ENCODE data around the gene NPL. TPM values are rescaled to one million over a fixed set of nuclear protein-coding genes. Genes with fewer than 3 reads are reported as not detected.

NPL gene
- polyA plus RNA-seq, 1 donor, result 9.0 TPM

DNA sequence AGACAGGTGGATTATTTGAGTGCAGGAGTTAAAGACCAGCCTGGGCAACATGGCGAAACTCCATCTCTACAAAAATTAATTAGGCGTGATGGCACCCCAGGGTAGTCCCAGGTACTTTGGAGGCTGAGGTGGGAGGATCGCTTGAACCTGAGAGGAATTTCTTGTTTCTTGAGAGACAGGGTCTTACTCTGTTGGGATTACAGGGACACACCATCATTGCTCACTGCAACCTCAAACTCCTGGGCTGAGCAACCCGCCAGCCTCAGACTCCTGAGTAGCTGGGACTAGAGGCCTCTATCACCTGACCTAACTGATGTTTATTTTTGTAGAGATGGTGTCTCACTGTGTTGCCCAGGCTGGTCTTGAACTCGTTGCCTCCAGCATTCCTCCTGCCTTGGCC lies 74.4 kb downstream of the NPL start:
- DNase-seq, result no peak

DNA sequence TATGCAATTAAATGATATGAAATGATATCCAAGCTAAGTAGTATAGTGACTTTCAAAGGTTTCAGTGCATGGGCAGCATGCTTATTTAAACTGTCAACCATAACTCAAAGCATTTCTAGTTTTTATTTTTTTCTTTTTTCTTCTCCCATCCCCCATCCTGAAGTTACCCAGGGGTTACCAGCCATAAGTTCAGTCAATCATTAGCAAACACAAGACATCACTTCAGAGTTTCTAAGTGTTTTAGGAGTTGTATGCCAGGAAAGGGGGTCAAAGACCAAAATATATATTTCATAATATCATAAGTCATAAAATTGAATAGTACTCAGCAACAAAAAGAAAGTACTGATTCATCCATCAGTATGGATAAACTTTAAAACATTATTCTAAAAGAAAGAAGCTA lies 78.3 kb downstream of the NPL start:
- DNase-seq, result no peak

DNA sequence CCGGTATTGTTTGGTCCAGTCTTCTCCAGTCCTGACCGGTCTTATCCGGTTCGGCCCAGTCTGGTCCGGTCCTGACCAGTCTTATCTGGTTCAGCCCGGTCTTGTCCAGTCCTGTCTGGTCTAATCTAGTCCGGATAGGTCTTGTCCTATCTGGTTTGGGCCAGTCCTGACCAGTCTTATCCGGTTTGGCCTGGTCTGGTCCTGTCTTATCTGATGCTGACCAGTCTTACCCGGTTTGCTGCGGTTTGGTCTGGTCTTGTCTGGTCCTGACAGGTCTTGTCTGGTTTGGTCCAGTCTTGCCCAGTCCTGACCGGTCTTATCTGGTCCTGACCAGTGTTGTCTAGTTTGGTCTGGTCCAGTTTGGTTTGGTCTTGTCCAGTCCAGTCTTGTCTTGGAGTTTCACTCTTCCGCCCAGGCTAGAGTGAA lies 79.7 kb downstream of the NPL start:
- DNase-seq, result no peak

DNA sequence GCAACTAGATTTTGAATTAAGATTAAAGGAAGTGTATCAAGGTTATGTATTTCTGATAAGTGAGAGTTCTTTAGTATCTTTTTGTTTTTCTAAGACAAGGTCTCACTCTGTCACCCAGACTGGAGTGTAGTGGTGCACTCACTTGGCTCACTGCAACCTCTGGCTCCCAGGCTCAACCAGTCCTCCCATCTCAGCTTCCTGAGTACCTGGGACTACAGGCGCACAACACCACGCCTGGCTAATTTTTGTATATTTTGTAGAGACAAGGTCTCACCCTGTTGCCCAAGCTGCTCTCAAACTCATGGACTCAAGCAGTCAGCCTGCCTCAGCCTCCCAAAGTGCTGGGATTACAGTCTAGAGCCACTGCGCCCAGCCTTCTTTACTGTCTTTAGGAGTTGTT lies 83.3 kb downstream of the NPL start:
- no peak for DNase-seq

DNA sequence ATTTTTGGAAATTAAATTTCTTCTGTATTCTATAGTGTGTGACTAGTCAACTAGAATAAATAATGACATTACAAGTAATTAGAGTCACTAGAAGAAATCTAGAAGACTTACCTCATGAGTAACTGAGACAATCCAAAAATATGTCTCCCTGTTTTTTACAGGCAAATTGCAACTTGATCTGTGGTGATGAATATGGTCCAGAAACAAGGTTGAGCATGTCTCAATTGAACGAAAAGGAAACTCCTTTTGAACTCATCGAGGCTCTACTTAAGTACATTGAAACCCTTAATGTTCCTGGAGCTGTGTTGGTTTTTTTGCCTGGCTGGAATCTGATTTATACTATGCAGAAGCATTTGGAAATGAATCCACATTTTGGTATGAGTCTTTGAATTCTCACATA lies 86.3 kb downstream of the NPL start:
- DNase-seq, result no peak

DNA sequence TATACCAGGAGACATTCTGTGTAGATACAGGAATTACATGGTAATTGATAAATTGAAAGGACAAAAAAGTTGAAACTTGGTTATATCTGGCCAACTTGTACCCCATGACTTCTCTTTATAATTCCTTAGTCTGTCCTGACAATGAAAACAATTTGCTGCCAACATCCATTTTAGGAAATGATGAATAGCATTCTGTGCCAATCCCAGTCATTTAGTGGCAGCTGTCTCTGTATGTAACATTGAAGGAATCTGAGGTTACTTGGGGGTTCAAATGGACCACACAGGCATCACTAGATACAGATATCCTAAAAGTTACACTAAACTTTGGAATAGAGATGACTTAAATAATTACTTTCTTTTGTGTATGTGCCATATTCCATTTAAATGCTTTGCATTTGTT lies 87.8 kb downstream of the NPL start:
- no peak for DNase-seq

DNA sequence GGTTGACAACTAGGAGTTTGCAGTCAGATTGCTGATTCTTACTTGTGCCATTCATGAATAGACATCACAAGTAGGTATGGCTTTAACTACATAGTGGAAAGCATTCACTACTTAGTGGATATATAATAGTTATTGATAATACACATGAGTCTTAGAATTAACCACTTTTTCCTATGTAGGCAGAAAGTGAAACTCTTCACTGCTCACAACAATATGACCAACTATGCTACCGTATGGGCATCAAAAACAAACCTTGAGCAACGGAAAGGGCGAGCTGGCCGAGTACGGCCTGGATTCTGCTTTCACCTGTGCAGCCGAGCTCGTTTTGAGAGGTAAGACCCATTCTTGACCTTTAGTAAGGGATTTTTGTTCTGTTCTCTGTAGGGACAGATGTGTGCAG lies 88.3 kb downstream of the NPL start:
- no peak for DNase-seq

Other genes with a start within 250 kb of the NPL start
- gene RNASEL, start 200.5 kb upstream of the NPL start, polyA plus RNA-seq (ENCODE audit: insufficient read length), result 12.7 TPM
- 0.96 TPM for gene RGS16, start 185.4 kb upstream of the NPL start, polyA plus RNA-seq (ENCODE audit: insufficient read length)
- gene RGS8, start 105.2 kb upstream of the NPL start, polyA plus RNA-seq (ENCODE audit: insufficient read length), result 0.12 TPM
- gene DHX9, start 49.6 kb downstream of the NPL start, polyA plus RNA-seq (ENCODE audit: insufficient read length), result 298 TPM
- 0.55 TPM for gene SHCBP1L, start 163.4 kb downstream of the NPL start, polyA plus RNA-seq (ENCODE audit: insufficient read length)
- gene LAMC1, start 233.6 kb downstream of the NPL start, polyA plus RNA-seq (ENCODE audit: insufficient read length), result 297 TPM